Trophoblast cell (in vitro differentiated cells and primary cell): ENCODE measurements around the gene GNPAT.

Experiments used
- DNase-seq, 2 donors: peaks; one replicate each; pipeline ENCODE4 v3.0.0-alpha.2; 2016
- H2AFZ ChIP-seq: 2 replicates; pipeline ENCODE4 v1.6.1; 2013; ENCODE audit warnings: low read length, moderate library complexity, mild to moderate bottlenecking; ENCODE audit not compliant: insufficient read depth, poor library complexity
- H2AK5ac ChIP-seq: 2 replicates; pipeline ENCODE4 v1.6.1; 2013; ENCODE audit warnings: mild to moderate bottlenecking, low read length
- H2BK120ac ChIP-seq: 2 replicates; pipeline ENCODE4 v1.6.1; 2013; ENCODE audit warnings: low read length, mild to moderate bottlenecking, moderate library complexity; ENCODE audit not compliant: insufficient read depth, poor library complexity
- H2BK12ac ChIP-seq: 2 replicates; pipeline ENCODE4 v1.6.1; 2013; ENCODE audit warnings: mild to moderate bottlenecking, low read length, moderate library complexity
- H2BK5ac ChIP-seq: 2 replicates; pipeline ENCODE4 v1.6.1; 2013; ENCODE audit warnings: low read length, low read depth, moderate library complexity, mild to moderate bottlenecking; ENCODE audit not compliant: poor library complexity
- H3K14ac ChIP-seq: 2 replicates; pipeline ENCODE4 v1.6.1; 2013; ENCODE audit warnings: mild to moderate bottlenecking, low read length
- H3K18ac ChIP-seq: 2 replicates; pipeline ENCODE4 v1.6.1; 2013; ENCODE audit warnings: mild to moderate bottlenecking, low read length
- H3K23ac ChIP-seq: 2 replicates; pipeline ENCODE4 v1.6.1; 2013; ENCODE audit warnings: low read length
- H3K27ac ChIP-seq: 2 replicates; pipeline ENCODE4 v1.5.1; 2013; ENCODE audit warnings: low read depth, mild to moderate bottlenecking, inconsistent platforms, low read length, moderate library complexity
- H3K27me3 ChIP-seq: 2 replicates; pipeline ENCODE4 v1.6.1; 2013; ENCODE audit warnings: inconsistent platforms, mild to moderate bottlenecking, low read length, moderate library complexity; ENCODE audit not compliant: insufficient read depth
- H3K36me3 ChIP-seq, 2 experiments: 1 replicate in 1 of 2; 2 replicates in 1 of 2; pipeline ENCODE4 v1.6.1; 2013; ENCODE audit warnings: low read length in 2 of 2, mild to moderate bottlenecking in 2 of 2, moderate library complexity in 1 of 2; ENCODE audit not compliant: insufficient read depth in 2 of 2, control insufficient read depth in 1 of 2
- H3K4ac ChIP-seq: 2 replicates; pipeline ENCODE4 v1.6.1; 2013; ENCODE audit warnings: low read depth, mild to moderate bottlenecking, low read length, moderate library complexity
- H3K4me1 ChIP-seq, 2 experiments: 1 replicate in 1 of 2; 2 replicates in 1 of 2; pipeline ENCODE4 v1.6.1; 2013; ENCODE audit warnings: low read length in 2 of 2, mild to moderate bottlenecking in 2 of 2, moderate library complexity in 1 of 2; ENCODE audit not compliant: insufficient read depth in 2 of 2, control insufficient read depth in 1 of 2
- H3K4me2 ChIP-seq: 2 replicates; pipeline ENCODE4 v1.6.1; 2013; ENCODE audit warnings: inconsistent platforms, mild to moderate bottlenecking, low read length, moderate library complexity
- H3K4me3 ChIP-seq: 2 replicates; pipeline ENCODE4 v1.5.1; 2013; ENCODE audit warnings: mild to moderate bottlenecking, low read depth, low read length, inconsistent platforms
- H3K79me1 ChIP-seq: one replicate; pipeline ENCODE4 v1.6.1; 2013; ENCODE audit warnings: low read length
- H3K79me2 ChIP-seq: 2 replicates; pipeline ENCODE4 v1.6.1; 2013; ENCODE audit warnings: low read length, mild to moderate bottlenecking; ENCODE audit not compliant: control insufficient read depth, insufficient read depth, poor library complexity
- H3K9ac ChIP-seq: 2 replicates; pipeline ENCODE4 v1.6.1; 2013; ENCODE audit warnings: mild to moderate bottlenecking, low read length
- H3K9me3 ChIP-seq: 2 replicates; pipeline ENCODE4 v1.6.1; 2013; ENCODE audit warnings: low read depth, mild to moderate bottlenecking, control low read depth, inconsistent platforms, low read length; ENCODE audit not compliant: insufficient read depth
- H4K12ac ChIP-seq: 2 replicates; pipeline ENCODE4 v1.6.1; 2013; ENCODE audit warnings: low read depth, mild to moderate bottlenecking, low read length, moderate library complexity
- H4K8ac ChIP-seq: 2 replicates; pipeline ENCODE4 v1.6.1; 2013; ENCODE audit warnings: low read depth, mild to moderate bottlenecking, low read length, moderate library complexity
- H4K91ac ChIP-seq: one replicate; pipeline ENCODE4 v1.6.1; 2013; ENCODE audit warnings: low read depth, mild to moderate bottlenecking, low read length, moderate library complexity
- WGBS: extraction: QIAGEN DNeasy Blood & Tissue Kit; methylation state at CpG from one replicate; pipeline ENCODE4 v1.1.7; 2013; ENCODE audit warnings: missing lambda C conversion rate; ENCODE audit not compliant: insufficient read length, insufficient coverage; ENCODE audit errors: extremely low coverage; 5-methylcytosine and 5-hydroxymethylcytosine counted together

The GNPAT gene

DNA sequence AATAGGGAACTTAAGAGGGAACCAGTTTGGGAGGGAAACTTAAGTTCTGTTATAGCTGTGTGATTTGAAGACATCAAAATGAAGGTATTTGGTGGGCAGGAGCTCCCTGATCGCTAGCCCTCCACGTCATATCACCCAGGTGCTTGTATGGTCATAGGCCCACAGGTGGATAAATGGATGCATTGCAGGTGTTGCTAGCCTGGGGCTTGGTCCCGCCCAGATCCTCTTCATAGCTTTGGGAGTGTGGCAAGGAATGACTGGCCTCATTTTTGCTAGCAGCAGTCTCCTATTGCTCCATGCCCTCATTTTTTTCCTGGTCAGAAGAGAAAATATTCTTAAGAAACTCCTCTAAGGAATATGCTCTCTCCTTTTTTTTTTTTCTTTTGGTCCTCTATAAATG is 11.3 kb downstream of the GNPAT start:
- no CpG with 5 or more reads among the region's 3 CpGs for WGBS
- H3K4me1 ChIP-seq, result no peaks in the 10 kb centered on the region
- H4K8ac ChIP-seq, result no peak overlapping the region
- H4K91ac ChIP-seq, result no peak overlapping the region
- H2BK12ac ChIP-seq, result no peak overlapping the region
- no peak overlapping the region for H3K4me2 ChIP-seq
- no peak overlapping the region for H3K9ac ChIP-seq
- no peak overlapping the region for H2BK5ac ChIP-seq
- no peak overlapping the region for H2BK120ac ChIP-seq
- no peak overlapping the region for H3K14ac ChIP-seq
- no peak overlapping the region for H2AFZ ChIP-seq
- no peaks in the 10 kb centered on the region for H3K9me3 ChIP-seq
- no peaks in the 10 kb centered on the region for H3K27me3 ChIP-seq
- H3K27ac ChIP-seq, result no peak overlapping the region
- peaks cover 2 to 6% of the 10 kb centered on the region in 2 experiments for H3K36me3 ChIP-seq
- no peak overlapping the region for H3K18ac ChIP-seq
- no peaks in the 10 kb centered on the region for H3K79me1 ChIP-seq
- no peak overlapping the region for H3K4ac ChIP-seq
- H4K12ac ChIP-seq, result no peak overlapping the region
- no peak overlapping the region for H2AK5ac ChIP-seq
- no peak overlapping the region for H3K23ac ChIP-seq
- peak; percentile 94 to 96 for DNase-seq
- H3K4me3 ChIP-seq, result no peak overlapping the region
- no peaks in the 10 kb centered on the region for H3K79me2 ChIP-seq

- Histone ChIP-seq H3K4me2 (no peak overlapping the region), H3K18ac (no peak overlapping the region), H3K79me1 (no peaks in the 10 kb centered on the region), H3K14ac (no peak overlapping the region), H3K4me3 (no peak overlapping the region), H4K8ac (no peak overlapping the region), H3K79me2 (no peaks in the 10 kb centered on the region), H3K9ac (no peak overlapping the region), H2BK5ac (no peak overlapping the region), H2AFZ (no peak overlapping the region), H3K4me1 (no peaks in the 10 kb centered on the region), H3K9me3 (peaks cover 1% of the 10 kb centered on the region), H3K36me3 (peaks cover 2 to 8% of the 10 kb centered on the region in 2 experiments), H3K27me3 (no peaks in the 10 kb centered on the region), H3K27ac (no peak overlapping the region), H4K12ac (no peak overlapping the region), H3K4ac (no peak overlapping the region), H3K23ac (no peak overlapping the region), H4K91ac (no peak overlapping the region), H2AK5ac (no peak overlapping the region), H2BK12ac (no peak overlapping the region), H2BK120ac (no peak overlapping the region)
- no peak for DNase-seq
- no CpG with 5 or more reads among the region's 4 CpGs for WGBS
These were observed 19.3 kb downstream of the GNPAT start for GRCh38 chr1:231260351-231260750.

DNA sequence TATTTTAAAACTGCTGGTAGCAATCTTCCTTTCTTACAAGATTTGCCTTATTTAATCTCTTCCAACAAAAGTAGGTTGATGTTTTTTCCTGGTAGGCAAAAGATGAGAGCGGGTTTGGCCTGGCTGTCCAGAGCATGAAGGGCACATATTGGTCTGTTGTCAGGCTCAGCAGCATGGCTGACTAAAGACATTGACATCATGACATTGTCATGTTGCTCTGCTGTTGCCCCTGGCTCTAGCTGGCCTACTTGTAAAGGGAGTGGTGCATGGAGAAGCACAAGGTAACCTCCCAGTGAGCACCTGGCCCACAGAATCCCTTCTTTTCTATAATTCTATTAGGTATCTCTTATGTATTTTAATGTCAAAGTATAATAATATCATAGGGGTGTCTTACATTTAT is 23.6 kb downstream of the GNPAT start:
- no peaks in the 10 kb centered on the region for H3K9me3 ChIP-seq
- no peak overlapping the region for H2AFZ ChIP-seq
- H3K27me3 ChIP-seq, result no peaks in the 10 kb centered on the region
- peak; percentile 5 to 29 for DNase-seq
- no peaks in the 10 kb centered on the region for H3K79me1 ChIP-seq
- no peak overlapping the region for H2AK5ac ChIP-seq
- no peak overlapping the region for H3K27ac ChIP-seq
- H3K18ac ChIP-seq, result no peak overlapping the region
- H3K4ac ChIP-seq, result no peak overlapping the region
- no peak overlapping the region for H2BK5ac ChIP-seq
- H3K4me2 ChIP-seq, result no peak overlapping the region
- no peak overlapping the region for H4K12ac ChIP-seq
- H3K79me2 ChIP-seq, result no peaks in the 10 kb centered on the region
- H3K4me3 ChIP-seq, result no peak overlapping the region
- H4K91ac ChIP-seq, result no peak overlapping the region
- no peak overlapping the region for H4K8ac ChIP-seq
- H3K9ac ChIP-seq, result no peak overlapping the region
- no peak overlapping the region for H2BK120ac ChIP-seq
- H3K23ac ChIP-seq, result no peak overlapping the region
- H3K36me3 ChIP-seq, result peaks cover 10 to 18% of the 10 kb centered on the region in 2 experiments
- no CpG with 5 or more reads among the region's 1 CpG for WGBS
- H2BK12ac ChIP-seq, result no peak overlapping the region
- no peak overlapping the region for H3K14ac ChIP-seq
- no peaks in the 10 kb centered on the region for H3K4me1 ChIP-seq

DNA sequence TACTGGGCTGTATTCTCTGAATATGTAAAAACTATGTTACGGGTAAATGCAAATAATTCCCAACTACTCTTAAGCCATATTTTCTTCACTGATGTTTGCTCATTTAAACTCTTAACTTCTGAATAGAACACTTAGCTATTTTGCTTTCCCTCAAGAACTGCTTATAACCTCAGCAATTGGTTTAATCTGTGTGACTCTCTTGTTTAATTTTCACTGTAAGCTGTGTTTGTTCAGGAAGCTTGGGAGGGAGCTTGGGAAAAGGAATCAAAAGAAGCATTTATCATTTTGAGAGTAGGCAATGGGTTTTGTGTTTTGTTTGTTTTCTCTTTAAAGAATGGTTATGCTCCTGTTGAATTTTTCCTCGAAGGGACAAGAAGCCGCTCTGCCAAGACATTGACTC is 24.4 kb downstream of the GNPAT start:
- no peak for DNase-seq
- Histone ChIP-seq H3K14ac (no peak overlapping the region), H3K36me3 (peaks cover 10 to 16% of the 10 kb centered on the region in 2 experiments), H3K4ac (no peak overlapping the region), H3K27me3 (no peaks in the 10 kb centered on the region), H4K12ac (no peak overlapping the region), H3K18ac (no peak overlapping the region), H2BK5ac (no peak overlapping the region), H4K91ac (no peak overlapping the region), H3K23ac (no peak overlapping the region), H3K4me1 (no peaks in the 10 kb centered on the region), H4K8ac (no peak overlapping the region), H3K79me2 (no peaks in the 10 kb centered on the region), H2BK120ac (no peak overlapping the region), H2AFZ (no peak overlapping the region), H3K4me2 (no peak overlapping the region), H2AK5ac (no peak overlapping the region), H3K9me3 (no peaks in the 10 kb centered on the region), H3K27ac (no peak overlapping the region), H2BK12ac (no peak overlapping the region), H3K79me1 (no peaks in the 10 kb centered on the region), H3K9ac (no peak overlapping the region), H3K4me3 (no peak overlapping the region)
- no CpG with 5 or more reads among the region's 3 CpGs for WGBS
